Stimulated activated naive CD8-positive, alpha-beta T cell treated with anti-CD3 and anti-CD28 coated beads, Interleukin-15, Interleukin-2, amounts not matched to agents 100 ng/mL and 50 ng/mL, for 24 hours (primary cell): Measurements from ENCODE around the gene CELA2A.
"Not testable (repeated sequence)": the region's sequence is repeated elsewhere in the genome, so short reads cannot be mapped to it uniquely, and the experiment has no call there.

Experiments used
- H3K27ac Mint-ChIP-seq: one replicate; pipeline ENCODE4 v1.8.0; 2021; ENCODE audit warnings: mild to moderate bottlenecking, mixed read lengths
- H3K27me3 Mint-ChIP-seq: one replicate; pipeline ENCODE4 v1.8.0; 2021; ENCODE audit warnings: mixed read lengths
- H3K36me3 Mint-ChIP-seq: one replicate; pipeline ENCODE4 v1.8.0; 2021; ENCODE audit warnings: low read depth, mixed read lengths
- H3K4me1 Mint-ChIP-seq: one replicate; pipeline ENCODE4 v1.8.0; 2021; ENCODE audit warnings: low read depth, mixed read lengths
- H3K4me3 Mint-ChIP-seq: one replicate; pipeline ENCODE4 v1.8.0; 2021; ENCODE audit warnings: mild to moderate bottlenecking, mixed read lengths
- H3K9me3 Mint-ChIP-seq: one replicate; pipeline ENCODE4 v1.8.0; 2021; ENCODE audit warnings: mixed read lengths

Gene CELA2A

GRCh38 chr1:15446212-15446611 is 10.3 kb upstream of the CELA2A start:
- no peak overlapping the region for H3K27ac Mint-ChIP-seq
- no peak overlapping the region for H3K4me3 Mint-ChIP-seq

GRCh38 chr1:15448877-15449462 is 7.6 kb upstream of the CELA2A start:
- Mint-ChIP-seq H3K4me3 (no peak overlapping the region), H3K27ac (no peak overlapping the region), H3K27me3 (peaks cover 6% of the 10 kb centered on the region), H3K4me1 (peaks cover 4% of the 10 kb centered on the region), H3K9me3 (no peaks in the 10 kb centered on the region), H3K36me3 (no peaks in the 10 kb centered on the region)

More at GRCh38 chr1:15446212-15446611, 10.3 kb upstream of the CELA2A start:
- H3K27me3 Mint-ChIP-seq, result peaks cover 6% of the 10 kb centered on the region
- no peaks in the 10 kb centered on the region for H3K36me3 Mint-ChIP-seq
- H3K4me1 Mint-ChIP-seq, result peaks cover 4% of the 10 kb centered on the region
- no peaks in the 10 kb centered on the region for H3K9me3 Mint-ChIP-seq

GRCh38 chr1:15449567-15449966 is 7.0 kb upstream of the CELA2A start:
- Mint-ChIP-seq H3K4me1 (peaks cover 4% of the 10 kb centered on the region), H3K36me3 (no peaks in the 10 kb centered on the region), H3K27ac (no peak overlapping the region), H3K4me3 (no peak overlapping the region), H3K9me3 (no peaks in the 10 kb centered on the region), H3K27me3 (peaks cover 6% of the 10 kb centered on the region)

- Mint-ChIP-seq H3K4me3 (no peak overlapping the region), H3K27ac (no peak overlapping the region), H3K27me3 (no peaks in the 10 kb centered on the region), H3K9me3 (no peaks in the 10 kb centered on the region), H3K36me3 (no peaks in the 10 kb centered on the region), H3K4me1 (no peaks in the 10 kb centered on the region)
Observed at GRCh38 chr1:15451014-15451722, 5.4 kb upstream of the CELA2A start.

GRCh38 chr1:15452216-15452615 is 4.3 kb upstream of the CELA2A start:
- Mint-ChIP-seq H3K9me3 (no peaks in the 10 kb centered on the region), H3K36me3 (no peaks in the 10 kb centered on the region), H3K4me3 (no peak overlapping the region), H3K27me3 (no peaks in the 10 kb centered on the region), H3K27ac (no peak overlapping the region), H3K4me1 (no peaks in the 10 kb centered on the region)

GRCh38 chr1:15452866-15453571 is 3.5 kb upstream of the CELA2A start:
- Mint-ChIP-seq H3K4me1 (no peaks in the 10 kb centered on the region), H3K36me3 (no peaks in the 10 kb centered on the region), H3K4me3 (no peak overlapping the region), H3K27me3 (no peaks in the 10 kb centered on the region), H3K9me3 (no peaks in the 10 kb centered on the region), H3K27ac (no peak overlapping the region)

- no peak overlapping the region for H3K27ac Mint-ChIP-seq
- H3K36me3 Mint-ChIP-seq, result no peaks in the 10 kb centered on the region
- H3K9me3 Mint-ChIP-seq, result no peaks in the 10 kb centered on the region
- no peaks in the 10 kb centered on the region for H3K27me3 Mint-ChIP-seq
- no peaks in the 10 kb centered on the region for H3K4me1 Mint-ChIP-seq
- no peak overlapping the region for H3K4me3 Mint-ChIP-seq
Observed at GRCh38 chr1:15453734-15454133, 2.8 kb upstream of the CELA2A start.

GRCh38 chr1:15454256-15454655 is 2.3 kb upstream of the CELA2A start:
- Mint-ChIP-seq H3K27me3 (no peaks in the 10 kb centered on the region), H3K4me3 (no peak overlapping the region), H3K9me3 (no peaks in the 10 kb centered on the region), H3K36me3 (no peaks in the 10 kb centered on the region), H3K27ac (no peak overlapping the region), H3K4me1 (no peaks in the 10 kb centered on the region)

- H3K9me3 Mint-ChIP-seq, result no peaks in the 10 kb centered on the region
- no peaks in the 10 kb centered on the region for H3K27me3 Mint-ChIP-seq
- no peak overlapping the region for H3K4me3 Mint-ChIP-seq
- H3K27ac Mint-ChIP-seq, result no peak overlapping the region
- no peaks in the 10 kb centered on the region for H3K4me1 Mint-ChIP-seq
- H3K36me3 Mint-ChIP-seq, result no peaks in the 10 kb centered on the region
Observed at GRCh38 chr1:15455522-15455921, 1.0 kb upstream of the CELA2A start.

- H3K9me3 Mint-ChIP-seq, result no peaks in the 10 kb centered on the region
- H3K27me3 Mint-ChIP-seq, result no peaks in the 10 kb centered on the region
- H3K36me3 Mint-ChIP-seq, result no peaks in the 10 kb centered on the region
- no peak overlapping the region for H3K4me3 Mint-ChIP-seq
- no peaks in the 10 kb centered on the region for H3K4me1 Mint-ChIP-seq
- no peak overlapping the region for H3K27ac Mint-ChIP-seq
Observed at GRCh38 chr1:15457585-15457984, 1.1 kb downstream of the CELA2A start.

GRCh38 chr1:15458388-15458787 is 1.9 kb downstream of the CELA2A start:
- not testable (repeated sequence) for H3K9me3 Mint-ChIP-seq, H3K4me3 Mint-ChIP-seq, H3K4me1 Mint-ChIP-seq, H3K36me3 Mint-ChIP-seq, H3K27me3 Mint-ChIP-seq, H3K27ac Mint-ChIP-seq

GRCh38 chr1:15459771-15460707 is 3.5 kb downstream of the CELA2A start:
- no peaks in the 10 kb centered on the region for H3K27me3 Mint-ChIP-seq

GRCh38 chr1:15460708-15461095 is 4.2 kb downstream of the CELA2A start:
- Mint-ChIP-seq H3K27ac (no peak overlapping the region), H3K9me3 (no peaks in the 10 kb centered on the region), H3K36me3 (no peaks in the 10 kb centered on the region), H3K4me3 (no peak overlapping the region), H3K4me1 (peaks cover 4% of the 10 kb centered on the region), H3K27me3 (no peaks in the 10 kb centered on the region)

More at GRCh38 chr1:15459771-15460707, 3.5 kb downstream of the CELA2A start:
- Mint-ChIP-seq H3K4me3 (no peak overlapping the region), H3K4me1 (peaks cover 4% of the 10 kb centered on the region), H3K9me3 (no peaks in the 10 kb centered on the region), H3K36me3 (no peaks in the 10 kb centered on the region), H3K27ac (no peak overlapping the region)

- not testable (repeated sequence) for H3K4me1 Mint-ChIP-seq, H3K36me3 Mint-ChIP-seq, H3K4me3 Mint-ChIP-seq, H3K27me3 Mint-ChIP-seq, H3K9me3 Mint-ChIP-seq, H3K27ac Mint-ChIP-seq
Observed at GRCh38 chr1:15463064-15463800, 6.7 kb downstream of the CELA2A start.
